Measurements from ENCODE around the gene BROX.
A peak's percentile ranks its signal among the peaks of the same experiment; 100 is the strongest.
"Not testable (repeated sequence)": the region's sequence is repeated elsewhere in the genome, so short reads cannot be mapped to it uniquely, and the experiment has no call there.

The BROX gene, protein sequence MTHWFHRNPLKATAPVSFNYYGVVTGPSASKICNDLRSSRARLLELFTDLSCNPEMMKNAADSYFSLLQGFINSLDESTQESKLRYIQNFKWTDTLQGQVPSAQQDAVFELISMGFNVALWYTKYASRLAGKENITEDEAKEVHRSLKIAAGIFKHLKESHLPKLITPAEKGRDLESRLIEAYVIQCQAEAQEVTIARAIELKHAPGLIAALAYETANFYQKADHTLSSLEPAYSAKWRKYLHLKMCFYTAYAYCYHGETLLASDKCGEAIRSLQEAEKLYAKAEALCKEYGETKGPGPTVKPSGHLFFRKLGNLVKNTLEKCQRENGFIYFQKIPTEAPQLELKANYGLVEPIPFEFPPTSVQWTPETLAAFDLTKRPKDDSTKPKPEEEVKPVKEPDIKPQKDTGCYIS

DNA sequence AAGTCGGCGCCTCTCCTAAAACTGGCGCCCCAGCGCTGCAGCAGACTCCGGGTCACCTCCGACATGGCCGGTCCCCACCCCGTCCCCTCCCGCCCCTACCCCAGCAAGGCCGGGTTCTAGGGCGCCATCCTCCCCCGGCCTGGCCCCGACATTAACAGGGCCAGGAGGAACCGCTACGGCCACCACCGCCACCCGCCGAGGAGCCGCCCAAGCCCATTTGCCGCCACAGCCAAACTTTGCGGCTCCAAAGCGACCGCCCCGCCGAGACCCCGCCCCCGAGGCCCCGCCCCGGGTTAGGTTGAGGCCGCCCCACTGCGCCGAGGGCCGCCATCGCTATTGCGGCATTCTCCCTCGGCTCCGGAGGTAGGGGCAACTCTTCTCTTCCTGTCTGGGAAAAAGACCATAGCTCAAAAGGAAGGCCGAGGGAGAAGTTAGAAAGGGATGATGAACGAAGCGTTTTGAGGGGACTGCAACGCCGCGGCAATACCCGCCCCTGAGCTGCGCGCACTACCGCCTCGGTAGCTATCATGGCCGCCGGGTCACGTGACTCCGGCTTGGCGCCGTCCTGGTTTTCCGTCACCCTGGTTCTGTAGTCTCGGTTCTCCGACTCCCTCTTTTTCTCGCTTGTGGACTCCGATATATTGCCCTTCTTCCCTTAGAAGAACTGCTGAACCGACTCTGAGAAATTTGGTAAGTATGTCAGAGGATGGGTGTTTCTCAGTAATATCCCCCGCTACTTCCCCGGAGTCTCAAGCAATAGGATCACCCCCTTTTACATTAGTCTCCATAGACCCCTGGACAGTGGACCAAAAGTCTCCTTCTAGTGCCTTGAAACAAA is at the start of gene BROX, which contains the start of gene AIDA:
Gene BROX (plus strand): TSS at position 312 of the 838 bp plus-strand sequence. CDS start 3,136 bp downstream, outside the sequence.
Gene AIDA (minus strand): TSS at position 239 of the 838 bp plus-strand sequence. CDS start 174 bp downstream, at position 65.
- DNase-seq (ENCODE audit: low read depth in 2 of 2), result peak; percentile 87 to 92

DNA sequence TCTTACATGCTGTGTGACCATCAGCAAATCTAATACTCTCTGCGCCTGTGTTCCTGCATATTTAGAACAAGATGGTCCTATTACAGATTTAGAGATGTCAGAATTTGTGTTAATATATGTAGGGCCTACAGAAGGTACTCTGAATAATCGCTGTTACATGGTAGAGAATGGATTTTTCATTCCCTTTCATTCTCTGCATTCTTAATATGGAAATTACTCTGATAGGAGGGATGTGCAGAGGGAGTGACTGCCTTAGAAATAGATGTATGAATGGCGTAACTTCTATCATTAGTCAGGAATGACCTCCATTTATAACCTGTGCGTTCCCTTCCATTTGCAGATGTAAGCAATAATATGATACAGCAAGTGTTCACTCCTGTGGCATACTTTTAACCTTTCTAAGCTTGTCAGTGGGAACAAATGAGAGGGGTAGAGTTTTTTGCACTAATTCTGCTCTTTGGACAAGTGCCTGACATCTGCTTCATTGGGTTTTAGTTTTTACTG is 48.9 kb upstream of the BROX start:
- DNase-seq (ENCODE audit: low read depth in 2 of 2), result no peak

DNA sequence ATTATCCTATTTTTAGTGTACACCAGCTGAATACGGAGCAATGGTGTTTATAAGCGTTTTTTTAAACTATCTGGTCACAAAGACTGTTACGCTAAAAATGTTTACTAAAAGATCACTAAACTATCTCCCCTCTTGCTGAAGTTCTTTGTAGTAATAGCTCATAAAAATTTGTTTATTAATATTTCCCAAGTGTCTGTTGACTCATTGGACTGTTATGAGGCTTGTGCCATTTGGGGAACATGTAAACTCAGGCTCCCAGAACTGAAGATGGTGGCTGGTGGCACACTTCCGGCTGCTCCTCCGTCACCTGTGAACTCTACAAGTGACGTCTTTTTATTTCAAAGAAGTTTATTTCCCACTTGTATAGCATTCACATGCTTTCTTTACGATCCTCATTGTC is 46.4 kb upstream of the BROX start:
- DNase-seq (ENCODE audit: low read depth in 2 of 2), result no peak

DNA sequence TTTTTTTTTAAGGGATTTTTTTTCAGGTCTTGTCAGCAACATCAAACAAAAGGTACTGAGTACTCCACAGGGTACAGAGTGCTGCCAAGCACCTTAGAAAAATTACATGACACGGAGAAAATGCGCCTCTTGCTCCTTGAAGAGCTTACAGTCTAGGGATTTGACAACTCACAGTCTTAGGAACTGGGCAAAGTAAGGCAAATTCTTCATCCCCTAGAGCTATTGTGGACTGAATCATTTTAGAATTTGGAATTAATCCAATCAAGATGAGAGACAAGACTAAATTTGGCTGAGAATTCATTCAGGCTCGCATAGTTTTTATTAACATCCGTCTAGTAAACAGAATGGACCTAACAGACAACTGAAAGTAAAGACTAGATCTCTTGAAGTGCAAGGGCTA is 44.2 kb upstream of the BROX start:
- not testable (repeated sequence) for DNase-seq (ENCODE audit: low read depth in 2 of 2)

DNA sequence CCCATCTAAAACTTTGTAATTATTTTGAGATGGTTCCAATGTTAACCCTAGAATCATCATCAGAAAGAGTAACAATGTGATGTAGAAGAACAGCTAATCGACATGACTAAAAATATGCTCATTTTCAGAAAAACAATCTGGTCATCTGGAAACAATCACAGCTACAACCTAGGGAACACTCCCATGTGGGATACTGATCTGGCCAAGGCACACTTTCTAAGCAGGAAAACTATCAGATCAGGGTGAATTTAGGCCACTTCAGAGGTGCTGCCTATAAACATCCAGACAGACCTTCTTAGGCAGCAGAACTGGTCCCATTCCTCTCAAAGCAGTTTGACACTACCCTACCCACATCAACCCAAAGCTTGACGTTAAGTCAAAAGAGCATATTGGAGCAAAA is 43.3 kb upstream of the BROX start:
- not testable (repeated sequence) for DNase-seq (ENCODE audit: low read depth in 2 of 2)

DNA sequence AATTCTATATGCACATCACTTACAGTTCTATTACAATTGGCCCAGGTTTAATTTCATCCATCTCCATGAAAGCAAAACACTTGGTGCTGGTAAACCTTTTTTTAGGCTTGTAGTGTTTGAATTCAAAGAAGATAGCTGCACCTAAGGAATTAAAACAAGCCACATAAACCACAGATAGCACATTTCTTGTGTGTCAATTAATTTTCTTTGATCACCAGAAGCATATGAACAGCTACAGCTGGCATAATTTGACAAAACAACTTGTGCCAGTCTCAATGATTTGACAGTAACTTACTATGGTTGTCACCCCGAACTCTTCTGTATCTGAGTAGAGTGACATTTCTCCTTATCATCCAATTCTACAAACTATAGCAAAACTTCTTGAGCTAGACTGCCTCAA is 42.3 kb upstream of the BROX start:
- no peak for DNase-seq (ENCODE audit: low read depth in 2 of 2)

DNA sequence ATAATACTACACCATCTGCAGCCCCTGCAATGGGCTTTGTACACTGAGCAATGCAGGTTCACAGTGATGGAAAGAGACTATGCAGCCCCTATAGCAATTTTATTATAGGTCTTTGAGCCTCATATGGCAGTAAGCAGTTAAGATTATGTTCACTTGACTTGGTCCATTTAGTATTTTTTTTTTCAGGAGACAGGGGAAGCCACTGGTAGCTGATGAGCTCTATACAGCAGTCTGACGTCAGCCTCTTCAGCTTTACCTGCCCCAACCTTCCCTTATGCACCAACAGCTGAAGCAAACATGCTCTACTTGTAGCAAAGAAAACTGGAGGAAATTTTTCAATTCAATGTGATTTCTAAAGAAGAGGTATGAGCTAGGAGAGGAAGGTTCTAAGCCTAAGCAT is 32.3 kb upstream of the BROX start:
- no peak for DNase-seq (ENCODE audit: low read depth in 2 of 2)

DNA sequence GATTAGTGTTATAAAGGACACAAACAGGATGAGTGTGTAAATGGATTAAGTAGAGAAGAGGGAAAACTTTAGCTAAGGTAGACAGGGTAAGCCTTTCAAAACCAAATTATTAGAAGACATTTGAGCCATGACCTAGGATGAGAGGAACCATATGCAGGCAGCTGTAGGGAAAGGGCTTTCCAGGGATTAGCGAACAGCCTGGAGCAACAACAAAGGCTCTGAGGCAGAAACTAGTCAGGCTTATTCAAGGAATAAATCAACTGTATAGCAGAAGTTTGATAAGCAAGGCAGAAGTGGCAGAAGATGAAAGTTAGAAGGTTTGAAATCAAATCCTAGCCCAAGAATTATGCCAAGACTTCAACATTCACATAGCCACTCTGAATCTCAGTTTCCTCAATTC is 21.3 kb upstream of the BROX start:
- no peak for DNase-seq (ENCODE audit: low read depth in 2 of 2)

DNA sequence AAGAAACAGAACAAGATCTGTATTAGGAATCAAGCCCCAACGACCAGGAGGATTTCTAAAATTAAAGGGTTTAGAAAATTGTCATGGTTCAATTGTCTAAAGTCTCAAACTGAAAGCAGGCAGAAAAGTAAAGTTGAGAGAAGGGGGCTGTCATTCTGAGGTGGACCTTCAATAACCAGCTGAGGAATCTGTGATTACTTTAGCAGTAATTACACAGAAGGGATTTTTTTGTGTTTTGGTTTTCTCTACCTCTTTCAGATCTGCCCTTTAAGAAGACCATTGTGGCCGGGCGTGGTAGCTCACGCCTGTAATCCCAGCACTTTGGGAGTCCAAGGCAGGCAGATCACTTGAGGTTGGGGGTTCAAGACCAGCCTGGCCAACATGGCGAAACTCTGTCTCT is 17.4 kb upstream of the BROX start:
- DNase-seq (ENCODE audit: low read depth in 2 of 2), result no peak

DNA sequence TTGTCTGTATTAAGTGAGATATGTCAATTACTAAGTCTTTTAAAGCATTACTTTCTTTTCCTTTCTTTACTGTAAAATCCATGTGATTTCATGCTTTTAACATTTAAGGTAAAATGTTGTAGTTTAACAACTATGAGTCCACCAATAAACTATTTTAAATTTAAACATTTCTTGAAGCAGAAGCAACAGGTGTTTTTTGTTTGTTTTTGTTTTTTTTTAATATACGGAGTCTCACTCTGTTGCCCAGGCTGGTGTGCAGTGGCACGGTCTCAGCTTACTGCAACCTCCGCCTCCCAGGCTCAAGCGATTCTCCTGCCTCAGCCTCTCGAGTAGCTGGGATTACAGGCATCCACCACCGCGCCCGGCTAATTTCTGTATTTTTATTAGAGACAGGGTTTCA is 15.6 kb upstream of the BROX start:
- DNase-seq (ENCODE audit: low read depth in 2 of 2), result no peak

DNA sequence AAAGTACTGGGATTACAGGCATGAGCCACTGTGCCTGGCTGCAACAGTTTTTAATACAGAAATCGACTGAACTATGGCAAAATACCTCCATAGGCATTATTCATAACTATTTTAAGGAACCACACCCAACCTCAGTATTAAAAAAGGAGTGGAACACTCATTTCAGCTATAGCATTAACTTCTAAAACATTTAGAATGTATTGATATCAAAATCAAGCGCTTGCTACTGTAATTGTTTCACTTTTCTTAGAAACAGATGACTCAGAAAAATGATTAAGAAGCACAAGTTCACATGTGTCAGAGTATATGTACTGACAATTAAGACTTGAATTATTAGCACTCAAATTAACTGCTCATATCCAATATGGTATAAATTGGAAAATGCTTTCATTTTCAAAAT is 15.2 kb upstream of the BROX start:
- no peak for DNase-seq (ENCODE audit: low read depth in 2 of 2)

DNA sequence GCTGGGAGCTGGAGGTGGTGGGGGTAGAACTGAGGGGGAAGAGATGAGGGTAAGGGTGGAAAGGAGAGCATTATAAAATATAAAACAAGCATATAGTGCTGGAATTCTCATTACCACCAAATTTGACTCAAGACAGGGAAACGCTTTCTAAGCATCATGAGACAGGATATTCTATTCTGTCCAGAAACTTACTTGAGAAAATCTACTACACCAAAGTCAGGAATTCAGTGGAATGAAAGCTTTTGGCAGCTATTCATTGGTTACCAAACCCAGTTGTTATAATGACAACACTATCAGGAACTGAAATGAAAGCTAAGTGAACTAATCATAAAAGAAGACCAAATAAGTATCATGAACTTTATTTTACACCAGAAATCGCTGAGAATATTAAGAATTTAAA is 14.5 kb upstream of the BROX start:
- no peak for DNase-seq (ENCODE audit: low read depth in 2 of 2)

DNA sequence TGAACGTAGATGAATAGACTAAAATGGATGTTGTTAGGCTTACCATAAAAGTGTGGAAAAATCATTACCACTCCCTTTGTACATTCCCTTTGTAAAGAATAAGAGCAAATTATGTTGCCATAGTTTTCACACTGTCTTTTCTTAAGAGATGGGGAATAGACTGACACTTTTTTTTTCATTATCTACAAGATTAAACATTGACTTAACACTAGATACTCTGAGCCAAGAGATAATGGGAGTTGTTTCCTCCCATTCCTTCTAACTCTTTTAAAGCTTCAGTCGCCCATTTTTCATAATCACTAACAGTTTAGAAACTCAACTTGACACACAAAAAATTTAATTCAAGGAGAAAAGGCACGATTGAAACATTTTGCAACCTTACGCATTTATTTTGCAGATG is 10.2 kb upstream of the BROX start:
- no peak for DNase-seq (ENCODE audit: low read depth in 2 of 2)

DNA sequence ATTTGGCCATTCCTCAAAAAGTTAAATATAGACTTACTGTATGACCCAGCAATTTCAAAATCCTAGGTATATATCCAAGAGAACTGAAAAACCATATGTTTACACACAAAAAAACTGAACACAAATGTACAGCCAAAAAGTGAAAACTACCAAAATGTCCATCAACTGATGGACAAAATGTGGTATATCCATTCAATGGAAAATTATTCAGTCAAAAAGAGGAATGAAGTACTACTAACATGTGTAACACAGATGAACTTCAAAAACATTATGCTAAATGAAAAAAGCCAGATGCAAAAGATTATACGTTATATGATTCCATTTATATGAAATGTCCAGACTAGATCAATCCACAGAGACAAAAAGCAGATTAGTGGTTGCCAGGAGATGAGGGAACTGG is 8.1 kb upstream of the BROX start:
- no peak for DNase-seq (ENCODE audit: low read depth in 2 of 2)

DNA sequence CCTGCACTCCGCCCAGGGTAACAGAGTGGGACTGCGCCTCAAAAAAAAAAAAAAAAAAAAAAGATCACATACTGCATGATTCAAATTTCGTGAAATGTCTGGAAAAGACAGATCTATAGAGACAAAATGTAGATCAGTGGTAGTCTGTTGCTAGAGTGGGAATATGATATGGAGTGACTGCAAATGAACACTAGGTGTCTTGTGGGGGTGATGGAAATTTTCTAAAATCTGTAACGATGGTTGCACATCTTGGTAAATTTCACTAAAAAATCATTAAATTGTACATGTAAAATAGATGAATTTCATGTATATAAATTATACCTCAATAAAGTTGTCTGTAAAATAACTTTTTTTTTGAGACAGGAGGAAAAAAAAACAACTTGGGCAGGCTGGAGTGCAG is 5.5 kb upstream of the BROX start:
- DNase-seq (ENCODE audit: low read depth in 2 of 2), result no peak

DNA sequence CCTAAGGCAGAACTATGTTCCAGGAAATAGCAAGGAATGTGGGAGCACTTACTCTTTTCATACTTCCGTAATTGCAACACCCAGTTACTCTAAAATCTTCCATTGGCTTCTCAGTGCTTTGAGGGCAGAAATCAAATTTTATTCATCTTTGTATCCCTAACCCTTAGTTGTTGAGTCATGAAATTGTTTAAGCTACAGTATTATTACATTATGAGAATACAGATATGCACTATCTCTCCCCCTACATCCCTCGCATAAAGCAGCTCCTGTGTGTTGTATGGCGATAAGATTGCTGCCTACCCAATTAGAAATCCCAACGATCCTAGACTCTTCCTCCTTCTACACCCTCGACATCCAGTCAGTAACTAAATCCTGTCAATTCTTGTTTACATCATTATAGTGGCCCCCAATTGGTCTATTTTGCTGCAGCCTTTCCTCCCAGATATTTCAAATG is 2.6 kb upstream of the BROX start:
- DNase-seq (ENCODE audit: low read depth in 2 of 2), result no peak

DNA sequence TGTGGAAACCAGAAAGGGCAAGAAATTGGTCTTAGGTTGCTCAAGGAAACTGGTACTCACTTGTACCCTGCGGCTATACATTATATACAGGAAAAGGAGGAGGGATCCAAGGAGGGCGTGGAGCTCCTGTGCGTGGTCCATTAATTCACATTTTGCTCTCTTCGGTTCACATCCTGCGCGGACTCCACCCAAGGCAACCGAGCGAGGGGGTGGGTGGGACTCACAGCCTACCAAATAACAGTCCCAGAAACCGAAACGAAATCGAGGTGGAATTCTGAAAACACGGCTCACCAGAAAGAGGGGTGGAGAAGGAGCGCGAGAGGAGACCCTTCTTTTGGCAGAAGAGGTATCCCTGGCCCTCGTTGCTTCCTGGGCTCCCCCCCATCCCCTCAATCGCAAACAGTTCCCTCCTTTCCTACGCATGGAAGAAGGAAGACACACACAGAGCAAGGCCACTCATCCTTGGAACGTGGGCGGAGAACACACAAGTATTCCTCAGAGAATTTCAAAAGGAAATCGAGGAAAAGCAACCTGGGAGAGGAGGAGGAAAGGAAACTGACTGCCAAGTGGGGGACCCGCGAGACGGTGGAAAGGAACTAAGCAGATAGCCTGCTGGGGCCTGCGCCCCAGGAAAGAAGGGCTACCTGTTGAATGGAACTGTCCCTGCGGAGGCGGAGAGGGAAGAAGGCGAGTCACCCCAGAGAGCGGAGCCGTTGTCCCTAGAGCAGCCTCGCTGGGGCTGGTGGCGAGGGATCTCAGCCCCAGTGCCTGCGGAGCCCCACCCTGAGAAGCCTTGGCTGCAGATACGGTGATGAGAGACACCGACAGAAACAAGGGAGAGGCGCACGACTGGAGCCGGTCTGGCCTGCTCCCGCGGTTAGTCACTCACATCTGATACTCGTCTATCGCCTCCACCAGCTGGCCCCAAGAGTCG is 778 bp upstream of the BROX start:
- peak in 1 of 2 donors; percentile 33 for DNase-seq (ENCODE audit: low read depth in 2 of 2)

DNA sequence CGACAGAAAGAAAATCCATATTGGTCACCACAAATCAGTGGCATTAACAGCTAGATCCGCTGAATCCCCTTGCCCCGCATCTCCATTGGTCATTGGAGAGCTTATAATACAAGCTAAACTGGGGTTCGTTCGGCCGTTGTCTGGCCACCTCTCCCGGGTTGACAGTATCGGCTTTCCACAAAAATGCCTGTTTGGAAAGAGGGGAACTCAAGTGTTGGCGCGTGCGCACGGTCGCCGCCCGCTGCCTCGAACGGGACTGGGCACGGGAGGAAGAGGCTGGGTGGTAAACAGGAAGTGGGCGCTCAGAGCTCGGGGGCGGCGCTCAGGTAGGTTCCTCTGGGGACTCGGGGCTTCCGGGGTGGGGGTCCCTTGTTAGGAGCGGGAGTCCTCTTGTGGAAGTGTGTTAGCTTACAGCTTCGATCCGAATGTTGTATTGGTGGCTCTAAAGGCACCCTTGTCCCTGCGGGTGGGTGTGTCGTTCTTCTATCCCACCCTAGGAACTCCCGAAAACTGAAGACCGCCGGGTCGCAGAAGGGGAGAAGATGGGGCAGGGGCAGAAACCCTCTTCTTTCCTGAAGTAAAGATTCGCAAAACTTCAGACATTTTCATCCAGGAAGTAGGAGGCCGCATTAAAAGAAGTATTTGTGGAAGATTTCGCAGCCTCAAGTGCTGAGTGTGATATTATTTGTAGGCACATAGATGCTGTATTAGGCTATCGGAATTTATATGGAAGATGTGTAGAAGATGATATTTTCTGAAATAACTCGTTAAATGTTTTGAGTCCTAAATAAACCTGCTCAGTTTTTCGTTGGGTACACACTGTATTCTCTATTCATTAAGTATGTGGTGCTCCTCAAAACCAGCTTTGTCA is 962 bp downstream of the BROX start:
- peak; percentile 81 for DNase-seq (ENCODE audit: low read depth in 2 of 2)

DNA sequence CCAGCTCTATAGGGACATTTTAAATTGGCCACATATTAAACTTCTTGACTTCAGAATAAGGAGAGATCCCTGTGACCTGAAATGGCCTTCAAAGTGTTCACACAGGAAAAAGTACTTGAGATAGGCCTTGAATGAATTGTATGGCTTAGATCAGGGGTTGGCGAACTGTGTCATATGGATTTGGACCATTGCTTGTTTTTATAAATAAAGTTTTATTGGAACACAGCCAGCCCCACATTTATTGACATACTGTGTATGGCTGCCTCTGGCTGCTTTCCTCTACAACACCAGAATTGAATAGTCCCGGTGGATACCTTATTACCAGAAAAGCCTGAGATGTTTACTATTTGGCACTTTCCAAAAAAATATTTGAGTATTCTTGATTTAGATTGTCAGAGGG is 4.0 kb downstream of the BROX start:
- no peak for DNase-seq (ENCODE audit: low read depth in 2 of 2)

DNA sequence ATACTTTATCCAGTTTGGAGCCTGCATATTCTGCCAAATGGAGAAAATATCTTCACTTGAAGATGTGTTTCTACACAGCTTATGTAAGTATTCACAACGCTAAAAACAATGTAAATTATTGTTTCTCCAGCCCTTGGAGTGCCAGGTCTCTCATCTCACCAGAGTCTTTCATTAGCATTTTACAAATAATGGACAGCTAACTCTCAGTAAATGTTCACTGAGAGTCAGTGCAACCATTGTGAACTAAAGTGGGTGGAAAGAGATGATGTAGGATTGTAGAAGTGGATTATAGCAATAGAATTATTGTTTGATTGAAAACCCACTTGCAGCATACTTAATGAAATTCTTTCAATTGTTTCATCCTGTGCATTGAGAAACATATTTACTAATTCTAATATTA is 16.4 kb downstream of the BROX start:
- DNase-seq (ENCODE audit: low read depth in 2 of 2), result no peak

DNA sequence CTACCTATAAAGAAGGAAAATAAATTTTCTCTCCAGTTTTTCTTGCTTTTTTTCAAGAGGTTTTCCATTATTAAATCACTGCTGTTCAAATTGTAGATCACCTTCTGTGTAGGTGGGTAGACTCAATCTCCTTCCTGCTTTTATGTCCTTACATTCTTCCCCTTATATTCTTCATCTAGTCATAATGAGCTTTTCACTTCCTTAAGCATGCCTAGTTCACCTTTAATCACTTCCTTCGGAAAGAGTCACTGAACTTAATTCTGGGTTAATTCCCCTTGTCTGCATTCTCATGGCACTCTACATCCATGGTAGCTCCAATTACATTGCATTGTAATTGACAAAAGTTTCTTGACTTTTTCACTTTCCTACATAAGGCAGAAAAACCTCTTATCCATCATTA is 18.5 kb downstream of the BROX start:
- no peak for DNase-seq (ENCODE audit: low read depth in 2 of 2)
